Adrenal gland (tissue), 12 donors: Measurements from ENCODE around the gene MATN1. TPM values are rescaled to one million over a fixed set of nuclear protein-coding genes. Genes with fewer than 3 reads are reported as not detected.

Experiments used
- DNase-seq, 7 donors: peaks; one replicate each; pipeline ENCODE4 v3.0.0-alpha.2; 2019 to 2020
- H3K27ac ChIP-seq, 5 donors: fragments of 200-600 bp; sonication (generic) in 4 of 5; 1 replicate in 3 of 5; 2 replicates in 2 of 5; pipeline versions ENCODE4 v1.5.1 to v1.8.0; 2016 to 2020; ENCODE audit warnings: mild to moderate bottlenecking in 1 of 5
- H3K27me3 ChIP-seq: fragments of 200-600 bp; 2 replicates; pipeline ENCODE4 v1.8.0; 2021
- H3K36me3 ChIP-seq, 2 donors: fragments of 200-600 bp; replicated peaks in 1 of 2; 1 replicate in 1 of 2; 2 replicates in 1 of 2; pipeline versions ENCODE4 v1.5.1 to v1.8.0; 2018 to 2022
- H3K4me1 ChIP-seq, 2 donors: fragments of 200-600 bp; replicated peaks in 1 of 2; 1 replicate in 1 of 2; 2 replicates in 1 of 2; pipeline versions ENCODE4 v1.5.1 to v1.8.0; 2018 to 2021
- H3K4me3 ChIP-seq, 4 donors: fragments of 200-600 bp; sonication (generic) in 3 of 4; one replicate each; pipeline ENCODE4 v1.5.1; 2016 to 2018
- H3K9me3 ChIP-seq, 3 donors: fragments of 200-600 bp; sonication (generic) in 1 of 3; replicated peaks in 1 of 3; 1 replicate in 2 of 3; 2 replicates in 1 of 3; pipeline versions ENCODE4 v1.5.1 to v1.8.0; 2016 to 2021
- CTCF ChIP-seq, 6 experiments: fragments of 450-650 bp in 4 of 6; fragments of 200-600 bp in 2 of 6; sonication (generic) in 1 of 6; IDR thresholded peaks; 1 replicate in 5 of 6; 2 replicates in 1 of 6; pipeline versions ENCODE4 v1.5.1 to v1.8.0; 2016 to 2021; ENCODE audit warnings: antibody characterized with exemption in 6 of 6, mild to moderate bottlenecking in 2 of 6, moderate library complexity in 1 of 6
- POLR2A ChIP-seq, 2 donors: fragments of 450-650 bp; IDR thresholded peaks; one replicate each; pipeline ENCODE4 v1.6.1; 2017; ENCODE audit warnings: antibody characterized with exemption in 2 of 2, mild to moderate bottlenecking in 2 of 2, moderate library complexity in 1 of 2
- WGBS, 4 donors: extraction: QIAGEN DNeasy Blood & Tissue Kit in 2 of 4; methylation state at CpG; one replicate each; pipeline versions ENCODE4 v1.1.5 to v1.1.7; 2013 to 2017; 5-methylcytosine and 5-hydroxymethylcytosine counted together
- intact Hi-C, 2 donors: fragments of 100-400 bp; cut with DNase I; formaldehyde crosslinking; loops; one replicate each; pipeline versions ENCODE4 v1.14.1 to v1.15.0; 2022 to 2023
- polyA plus RNA-seq, 3 donors: library from polyadenylated mRNA; stranded (reverse); fragments of 200-250 nt in 2 of 3; fragments of 350-450 nt in 1 of 3; fragmentation: Illumina TruSeq in 1 of 3; extraction: RNeasy Lipid Tissue Mini Kit (QIAGEN cat#74804) in 1 of 3; gene quantifications; one replicate each; pipeline ENCODE4 v1.2.3, GENCODE V29; 2013 to 2014
- total RNA-seq, 9 donors: library from RNA; depleted of rRNA in 4 of 9; stranded (reverse); fragments of >200 nt in 4 of 9; fragments of 120-200 nt in 1 of 9; fragmentation: NEBNext Ultra II Directional in 1 of 9; extraction: Animal tissue kit (Norgen Biotek cat#: 25700) in 1 of 9; gene quantifications; one replicate each; pipeline versions ENCODE4 v1.1.0 to v1.2.4, GENCODE V29; 2013 to 2023
- donor health status: healthy with polysubstance abuse.
- donor health status: Bipolar disorder and iron deficiency.
- donor health status: DM: yes; HTN: yes; CAD: no.
- donor health status: DM: no; HTN: no; CAD: no.
- donor health status: DM: no; HTN: no; CAD: no.
- donor health status: DM: yes; HTN: yes; CAD: no.

The MATN1 gene
- total and polyA plus RNA-seq, 12 donors, result 0.05 to 0.55 (median 0.18) TPM; not detected in 6

GRCh38 chr1:30706528-30706927 is 16.9 kb downstream of the MATN1 start:
- 14 to 54% (median 21%) methylated on average over 1 to 9 of the region's 9 CpGs for WGBS, 4 donors
- Histone ChIP-seq H3K27me3 (no peaks in the 10 kb centered on the region), H3K4me3 (no peak overlapping the region), H3K36me3 (no peaks in the 10 kb centered on the region), H3K27ac (no peak overlapping the region), H3K4me1 (peaks cover 0 to 5% of the 10 kb centered on the region in 2 donors), H3K9me3 (no peaks in the 10 kb centered on the region)
- DNase-seq, result peak; percentile 64 to 94 (median 82)
- intact Hi-C loops, result loop anchor here in 1 of 2 donors (2.0 to 10.0 kb wide), 3 partner anchors 322 to 1472 kb away; no protein-coding TSS in a partner anchor
- TF ChIP-seq POLR2A (IDR thresholded peaks at IDR 0.05), result no peak
- no peak for TF ChIP-seq CTCF (IDR thresholded peaks at IDR 0.05)

GRCh38 chr1:30705698-30706097 is 17.7 kb downstream of the MATN1 start:
- no peak overlapping the region for H3K27ac ChIP-seq
- H3K4me1 ChIP-seq, result peaks cover 0 to 5% of the 10 kb centered on the region in 2 donors
- no peak overlapping the region for H3K4me3 ChIP-seq
- TF ChIP-seq POLR2A (IDR thresholded peaks at IDR 0.05), result no peak
- no peak for TF ChIP-seq CTCF (IDR thresholded peaks at IDR 0.05)
- intact Hi-C loops, result loop anchor here in 1 of 2 donors (2.0 to 10.0 kb wide), 3 partner anchors 321 to 1471 kb away; no protein-coding TSS in a partner anchor
- H3K9me3 ChIP-seq, result no peaks in the 10 kb centered on the region
- DNase-seq, result no peak
- no peaks in the 10 kb centered on the region for H3K27me3 ChIP-seq
- H3K36me3 ChIP-seq, result no peaks in the 10 kb centered on the region
- 52 to 70% (median 62%) methylated on average over 4 of the region's 4 CpGs for WGBS, 4 donors

- no peak overlapping the region for H3K4me3 ChIP-seq
- H3K4me1 ChIP-seq, result peaks cover 0 to 5% of the 10 kb centered on the region in 2 donors
- DNase-seq, result no peak
- WGBS, 4 donors, result 59 to 78% (median 70%) methylated on average over 11 to 14 of the region's 14 CpGs
- H3K9me3 ChIP-seq, result no peaks in the 10 kb centered on the region
- intact Hi-C loops, result loop anchor here in 1 of 2 donors (10.0 kb wide), 2 partner anchors 320 to 910 kb away; no protein-coding TSS in a partner anchor
- no peaks in the 10 kb centered on the region for H3K36me3 ChIP-seq
- no peaks in the 10 kb centered on the region for H3K27me3 ChIP-seq
- TF ChIP-seq POLR2A (IDR thresholded peaks at IDR 0.05), result no peak
- TF ChIP-seq CTCF (IDR thresholded peaks at IDR 0.05), result no peak
- no peak overlapping the region for H3K27ac ChIP-seq
Measured at GRCh38 chr1:30704765-30705509, 18.4 kb downstream of the MATN1 start.

GRCh38 chr1:30704271-30704670 is 19.1 kb downstream of the MATN1 start:
- Histone ChIP-seq H3K4me3 (no peak overlapping the region), H3K27ac (no peak overlapping the region), H3K36me3 (no peaks in the 10 kb centered on the region), H3K4me1 (peaks cover 0 to 5% of the 10 kb centered on the region in 2 donors), H3K27me3 (no peaks in the 10 kb centered on the region), H3K9me3 (no peaks in the 10 kb centered on the region)
- 62 to 76% (median 70%) methylated on average over 2 to 4 of the region's 4 CpGs for WGBS, 4 donors
- no peak for DNase-seq
- intact Hi-C loops, result loop anchor here in 1 of 2 donors (10.0 kb wide), 2 partner anchors 319 to 909 kb away; no protein-coding TSS in a partner anchor
- TF ChIP-seq CTCF (IDR thresholded peaks at IDR 0.05), result no peak
- TF ChIP-seq POLR2A (IDR thresholded peaks at IDR 0.05), result no peak
